Measurements from ENCODE around the gene SLC27A1.

The SLC27A1 gene

DNA sequence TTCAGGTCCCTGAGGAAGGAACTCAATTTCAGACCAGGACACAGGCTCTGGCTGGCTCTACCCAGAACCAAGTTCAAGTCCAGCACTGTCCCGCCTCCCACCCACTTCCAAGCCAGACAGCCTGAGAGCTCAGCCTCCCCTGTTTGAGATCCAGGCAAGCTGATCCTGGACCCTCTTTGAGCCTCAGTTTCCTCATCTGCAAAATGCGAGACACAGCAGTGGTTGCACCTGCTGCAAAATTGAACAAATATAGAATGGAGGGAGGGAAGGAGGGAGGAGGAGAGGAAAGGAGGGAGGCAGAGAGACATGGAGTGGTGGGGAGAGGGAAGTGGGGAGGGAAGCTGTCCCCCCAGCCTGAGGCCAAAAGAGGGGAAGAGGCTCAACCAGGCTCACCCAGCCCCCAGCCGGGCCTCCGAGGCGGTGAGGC lies 22.6 kb upstream of the SLC27A1 start:
- no peak for DNase-seq (ENCODE audit: extremely low spot score)
- ChIA-PET POLR2A (no interaction called here), CTCF (interaction anchor here (0.7 to 4.4 kb wide), 8 partner anchors 11 to 158 kb away, joined by 3 to 24 read pairs (median 3); no protein-coding TSS in a partner anchor)
- TF ChIP-seq, protein P1, sequence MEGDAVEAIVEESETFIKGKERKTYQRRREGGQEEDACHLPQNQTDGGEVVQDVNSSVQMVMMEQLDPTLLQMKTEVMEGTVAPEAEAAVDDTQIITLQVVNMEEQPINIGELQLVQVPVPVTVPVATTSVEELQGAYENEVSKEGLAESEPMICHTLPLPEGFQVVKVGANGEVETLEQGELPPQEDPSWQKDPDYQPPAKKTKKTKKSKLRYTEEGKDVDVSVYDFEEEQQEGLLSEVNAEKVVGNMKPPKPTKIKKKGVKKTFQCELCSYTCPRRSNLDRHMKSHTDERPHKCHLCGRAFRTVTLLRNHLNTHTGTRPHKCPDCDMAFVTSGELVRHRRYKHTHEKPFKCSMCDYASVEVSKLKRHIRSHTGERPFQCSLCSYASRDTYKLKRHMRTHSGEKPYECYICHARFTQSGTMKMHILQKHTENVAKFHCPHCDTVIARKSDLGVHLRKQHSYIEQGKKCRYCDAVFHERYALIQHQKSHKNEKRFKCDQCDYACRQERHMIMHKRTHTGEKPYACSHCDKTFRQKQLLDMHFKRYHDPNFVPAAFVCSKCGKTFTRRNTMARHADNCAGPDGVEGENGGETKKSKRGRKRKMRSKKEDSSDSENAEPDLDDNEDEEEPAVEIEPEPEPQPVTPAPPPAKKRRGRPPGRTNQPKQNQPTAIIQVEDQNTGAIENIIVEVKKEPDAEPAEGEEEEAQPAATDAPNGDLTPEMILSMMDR (IDR thresholded peaks at IDR 0.05; ENCODE audit: control extremely low read depth, extremely low read depth, low read depth, missing control alignments) = no peak

DNA sequence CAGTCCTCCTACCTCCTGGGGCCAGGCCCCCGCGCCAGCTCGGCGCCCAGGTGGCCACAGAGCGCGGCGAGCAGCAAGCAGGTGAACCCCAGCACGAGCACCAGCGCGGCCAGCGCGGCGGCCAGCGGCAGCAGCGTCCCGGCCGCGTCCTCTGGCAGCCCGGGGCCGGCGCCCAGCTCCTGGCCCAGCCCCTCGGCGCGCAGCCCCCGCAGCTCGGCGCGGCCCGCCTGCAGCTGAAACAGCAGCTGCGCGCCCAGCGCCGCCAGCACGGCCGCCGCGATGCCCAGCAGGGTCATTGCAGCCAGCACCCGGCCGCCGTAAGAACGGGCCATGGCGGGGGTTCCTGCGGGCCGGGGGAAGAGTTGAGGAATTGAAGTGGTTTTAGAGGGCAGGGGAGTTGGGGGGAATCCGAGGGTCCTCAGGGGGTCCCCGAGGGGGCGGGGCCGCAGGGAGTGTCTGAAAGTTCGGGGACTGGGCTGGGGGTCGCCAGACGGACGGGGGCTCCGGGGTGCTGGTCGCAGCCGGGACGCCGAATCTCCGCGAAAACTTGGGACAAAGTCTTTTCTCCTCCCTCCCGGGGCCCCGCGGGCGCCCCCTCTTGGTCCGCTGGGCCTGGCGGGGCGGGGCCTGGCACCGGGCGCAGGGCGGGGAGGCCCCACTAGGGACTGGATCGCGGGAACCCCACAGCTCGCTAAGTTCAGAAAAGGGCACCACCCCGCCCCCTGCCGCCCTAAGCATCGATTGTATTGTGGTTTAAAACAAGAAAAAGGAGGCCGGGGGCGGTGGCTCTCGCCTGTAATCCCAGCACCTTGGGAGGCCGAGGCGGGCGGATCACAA lies 22.0 kb upstream of the SLC27A1 start, which contains the start of gene TMEM221:
Gene TMEM221, minus strand, starts transcription at position 538 of the 837 bp plus-strand sequence. Its CDS starts 206 bp downstream, at position 332.
- POLR2A ChIA-PET = no interaction called here
- DNase-seq (ENCODE audit: extremely low spot score) = peak; percentile 80
- TF ChIP-seq, protein P1 (IDR thresholded peaks at IDR 0.05; ENCODE audit: control extremely low read depth, extremely low read depth, low read depth, missing control alignments) = peak; percentile 35
- CTCF ChIA-PET = interaction anchor here (0.7 to 4.4 kb wide), 15 partner anchors 11 to 157 kb away, joined by 3 to 24 read pairs (median 3); partner anchors contain the start of genes MVB12A and SLC27A1

DNA sequence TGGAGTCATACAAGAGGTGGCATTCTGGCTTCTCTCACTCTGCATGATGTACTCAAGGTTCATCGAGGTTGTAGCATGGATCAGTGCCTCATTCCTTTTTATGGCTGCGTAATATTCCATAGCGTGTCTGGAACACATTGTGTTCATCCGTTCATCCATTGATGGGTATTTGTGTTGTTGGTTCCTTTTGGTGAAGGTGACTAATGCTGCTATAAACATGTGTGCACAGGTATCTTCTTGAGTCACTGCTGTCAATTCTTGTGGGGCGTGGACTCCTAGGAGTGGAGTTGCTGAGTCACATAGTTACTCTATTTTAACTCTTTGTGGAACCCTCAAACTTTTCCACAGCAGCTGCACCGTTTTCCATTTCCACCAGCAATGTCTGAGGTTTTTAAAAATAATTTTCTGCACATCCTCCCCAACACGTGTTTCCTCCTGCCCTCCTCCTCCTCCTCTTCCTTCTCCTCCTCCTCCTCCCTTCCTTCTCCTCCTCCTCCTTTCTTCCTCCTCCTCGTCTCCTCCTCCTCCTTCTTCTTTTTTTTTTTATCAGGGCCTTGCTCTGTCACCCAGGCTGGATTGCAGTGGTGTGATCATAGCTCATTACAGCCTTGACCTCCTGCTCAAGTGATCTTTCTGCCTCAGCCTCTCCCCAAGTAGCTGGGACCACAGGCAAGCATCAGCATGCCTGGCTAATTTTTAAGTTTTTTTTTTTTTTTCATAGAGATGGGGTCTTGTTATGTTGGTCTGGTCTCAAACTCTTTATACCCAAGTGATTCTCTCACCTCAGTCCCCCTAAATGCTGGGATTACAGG lies 19.9 kb upstream of the SLC27A1 start:
- POLR2A ChIA-PET = no interaction called here
- TF ChIP-seq, protein P1 (IDR thresholded peaks at IDR 0.05; ENCODE audit: control extremely low read depth, extremely low read depth, low read depth, missing control alignments) = no peak
- CTCF ChIA-PET = interaction anchor here (2.1 kb wide), 1 partner anchor 15 kb away, joined by 9 read pairs; no protein-coding TSS in a partner anchor
- DNase-seq (ENCODE audit: extremely low spot score) = peak; percentile 30

DNA sequence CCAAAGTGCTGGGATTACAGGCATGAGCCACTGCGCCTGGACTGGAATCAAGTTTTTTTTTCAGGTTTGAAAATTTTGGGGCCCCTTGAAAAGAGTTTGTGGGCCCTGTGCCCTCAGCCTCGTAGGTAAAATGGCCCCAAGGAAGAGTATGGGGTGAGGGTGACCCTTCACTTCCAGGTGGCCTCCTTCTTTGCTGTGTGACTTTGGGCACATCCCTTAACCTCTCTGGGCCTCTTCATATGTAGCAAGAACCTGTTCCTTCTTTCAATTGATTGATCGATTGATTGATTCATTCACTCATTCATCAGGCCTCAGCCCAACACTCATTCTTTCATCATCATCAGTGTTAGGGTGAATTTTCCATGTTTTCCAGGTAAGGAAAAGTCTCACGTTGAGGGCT lies 18.5 kb upstream of the SLC27A1 start:
- no peak for DNase-seq (ENCODE audit: extremely low spot score)
- ChIA-PET POLR2A (no interaction called here), CTCF (interaction anchor here (1.3 to 2.1 kb wide), 2 partner anchors 13 to 17 kb away, joined by 3 to 9 read pairs; no protein-coding TSS in a partner anchor)
- TF ChIP-seq, protein P1 (IDR thresholded peaks at IDR 0.05; ENCODE audit: control extremely low read depth, extremely low read depth, low read depth, missing control alignments) = no peak

DNA sequence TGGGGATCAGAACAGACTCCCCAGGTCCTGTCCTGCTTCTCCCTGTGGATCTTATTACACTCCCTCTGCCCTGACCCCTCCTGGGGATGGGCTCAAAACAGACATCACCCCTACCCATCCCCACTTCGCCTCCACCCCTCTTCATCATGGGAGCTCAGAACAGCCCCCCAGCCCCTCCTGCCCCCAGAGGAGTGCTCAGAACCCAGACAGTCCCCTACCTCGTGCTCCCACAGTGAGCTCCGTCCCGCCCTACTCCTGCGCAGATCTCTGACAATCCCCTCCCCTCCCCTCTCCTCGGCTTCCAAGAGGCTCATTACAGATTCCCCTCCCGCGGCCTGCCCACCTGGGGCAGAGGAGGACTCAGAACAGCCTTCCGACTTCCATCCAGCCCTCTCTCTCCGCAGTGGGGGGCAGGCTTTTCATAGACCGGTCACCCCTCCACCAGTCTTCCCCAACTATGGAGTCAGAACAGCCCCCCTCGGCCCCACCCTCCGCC lies 15.7 kb upstream of the SLC27A1 start:
- DNase-seq (ENCODE audit: extremely low spot score) = peak; percentile 23
- POLR2A ChIA-PET = no interaction called here
- CTCF ChIA-PET = interaction anchor here (0.8 to 1.6 kb wide), 4 partner anchors 10 to 407 kb away, joined by 3 to 7 read pairs (median 4); no protein-coding TSS in a partner anchor
- TF ChIP-seq, protein P1 (IDR thresholded peaks at IDR 0.05; ENCODE audit: control extremely low read depth, extremely low read depth, low read depth, missing control alignments) = no peak
